Hepatocyte (in vitro differentiated cells): ENCODE data around the gene MUC4. TPM values are rescaled to one million over a fixed set of nuclear protein-coding genes. Genes with fewer than 3 reads are reported as not detected.

Experiments
- DNase-seq: peaks from one replicate; pipeline ENCODE4 v3.0.0-alpha.2; 2016; ENCODE audit warnings: low spot score
- H2AFZ ChIP-seq: fragments of 200-600 bp; sonication (generic); 2 replicates; pipeline ENCODE4 v1.6.0; 2016; ENCODE audit warnings: antibody characterized with exemption, mild to moderate bottlenecking
- H3K27ac ChIP-seq: fragments of 200-600 bp; sonication (generic); 2 replicates; pipeline ENCODE4 v1.5.1; 2016; ENCODE audit warnings: mild to moderate bottlenecking
- H3K27me3 ChIP-seq: fragments of 200-600 bp; sonication (generic); 2 replicates; pipeline ENCODE4 v1.6.1; 2016
- H3K36me3 ChIP-seq: fragments of 200-600 bp; sonication (generic); replicated peaks from 2 replicates; pipeline ENCODE4 v1.5.1; 2016; ENCODE audit warnings: low read depth; ENCODE audit not compliant: insufficient read depth
- H3K4me1 ChIP-seq: fragments of 200-600 bp; sonication (generic); 2 replicates; pipeline ENCODE4 v1.5.1; 2016; ENCODE audit warnings: mild to moderate bottlenecking, moderate library complexity; ENCODE audit not compliant: insufficient read depth
- H3K4me2 ChIP-seq: fragments of 200-600 bp; sonication (generic); 2 replicates; pipeline ENCODE4 v1.6.0; 2016
- H3K4me3 ChIP-seq: fragments of 200-600 bp; sonication (generic); 2 replicates; pipeline ENCODE4 v1.5.1; 2016; ENCODE audit warnings: mild to moderate bottlenecking
- H3K79me2 ChIP-seq: fragments of 200-600 bp; sonication (generic); 2 replicates; pipeline ENCODE4 v1.6.0; 2017; ENCODE audit warnings: mild to moderate bottlenecking
- H3K9me2 ChIP-seq: fragments of 200-600 bp; sonication (generic); replicated peaks from 2 replicates; pipeline ENCODE4 v1.6.0; 2017; ENCODE audit warnings: mild to moderate bottlenecking; ENCODE audit not compliant: insufficient read depth
- H3K9me3 ChIP-seq: fragments of 200-600 bp; sonication (generic); 2 replicates; pipeline ENCODE4 v1.5.1; 2016; ENCODE audit warnings: low read depth, mild to moderate bottlenecking
- H4K20me1 ChIP-seq: fragments of 200-600 bp; sonication (generic); 2 replicates; pipeline ENCODE4 v1.6.0; 2016; ENCODE audit warnings: mild to moderate bottlenecking; ENCODE audit not compliant: insufficient read depth, poor library complexity, severe bottlenecking
- CTCF ChIP-seq: fragments of 200-600 bp; sonication (generic); IDR thresholded peaks from 2 replicates; pipeline ENCODE4 v1.5.1; 2016; ENCODE audit warnings: antibody characterized with exemption, mild to moderate bottlenecking; ENCODE audit not compliant: poor library complexity
- EZH2 ChIP-seq: fragments of 200-600 bp; sonication (generic); IDR thresholded peaks from 2 replicates; pipeline ENCODE4 v1.6.1; 2016; ENCODE audit warnings: antibody characterized with exemption, mild to moderate bottlenecking, borderline replicate concordance
- EZH2phosphoT487 ChIP-seq: fragments of 200-600 bp; sonication (generic); IDR thresholded peaks from one replicate; pipeline ENCODE4 v1.6.1; 2018; ENCODE audit warnings: antibody characterized with exemption, mild to moderate bottlenecking, low read depth, moderate library complexity; ENCODE audit not compliant: unreplicated experiment, severe bottlenecking
- WGBS: methylation state at CpG from one replicate; pipeline ENCODE4 v1.1.6; 2016; ENCODE audit warnings: low lambda C conversion rate; ENCODE audit errors: missing lambda C conversion rate; 5-methylcytosine and 5-hydroxymethylcytosine counted together
- polyA plus RNA-seq: library from polyadenylated mRNA; unstranded; fragments of >200 nt; fragmentation: Nextera tagmentation; extraction: Ambion mirVana; gene quantifications from 2 replicates; pipeline ENCODE4 v1.2.1, GENCODE V29; 2016
- total RNA-seq: library from RNA; depleted of rRNA; stranded (reverse); fragments of >200 nt; gene quantifications from 2 replicates; pipeline ENCODE4 v1.2.3, GENCODE V29; 2014

Gene MUC4
- total and polyA plus RNA-seq, 2 experiments from 2014 or later: 0.89 to 1.7 TPM

- no peak overlapping the region for H3K4me3 ChIP-seq
- no peaks in the 10 kb centered on the region for H3K27me3 ChIP-seq
- H4K20me1 ChIP-seq: no peaks in the 10 kb centered on the region
- 84% methylated on average over 5 of the region's 5 CpGs for WGBS
- no peak for TF ChIP-seq CTCF
- H3K4me1 ChIP-seq: no peaks in the 10 kb centered on the region
- H3K9me3 ChIP-seq: no peaks in the 10 kb centered on the region
- no peak overlapping the region for H2AFZ ChIP-seq
- H3K79me2 ChIP-seq: no peaks in the 10 kb centered on the region
- H3K27ac ChIP-seq: no peak overlapping the region
- no peaks in the 10 kb centered on the region for H3K36me3 ChIP-seq
- no peak for DNase-seq
- H3K4me2 ChIP-seq: no peak overlapping the region
- no peaks in the 10 kb centered on the region for H3K9me2 ChIP-seq
These were observed 27.0 kb upstream of the MUC4 start for GRCh38 chr3:195838714-195839113.

- H4K20me1 ChIP-seq: no peaks in the 10 kb centered on the region
- 86% methylated on average over 14 of the region's 14 CpGs for WGBS
- no peaks in the 10 kb centered on the region for H3K9me2 ChIP-seq
- H3K4me1 ChIP-seq: no peaks in the 10 kb centered on the region
- H3K9me3 ChIP-seq: no peaks in the 10 kb centered on the region
- no peak overlapping the region for H2AFZ ChIP-seq
- no peaks in the 10 kb centered on the region for H3K27me3 ChIP-seq
- H3K36me3 ChIP-seq: no peaks in the 10 kb centered on the region
- H3K4me2 ChIP-seq: no peak overlapping the region
- H3K79me2 ChIP-seq: no peaks in the 10 kb centered on the region
- TF ChIP-seq EZH2 (no peak), EZH2phosphoT487 (no peak), CTCF (no peak)
- H3K27ac ChIP-seq: no peak overlapping the region
- no peak for DNase-seq
- H3K4me3 ChIP-seq: no peak overlapping the region
These were observed 24.9 kb upstream of the MUC4 start for GRCh38 chr3:195836476-195837135.

- Histone ChIP-seq H3K36me3 (no peaks in the 10 kb centered on the region), H3K27ac (no peak overlapping the region), H2AFZ (no peak overlapping the region), H3K27me3 (no peaks in the 10 kb centered on the region), H3K4me3 (no peak overlapping the region), H4K20me1 (no peaks in the 10 kb centered on the region), H3K79me2 (no peaks in the 10 kb centered on the region), H3K9me3 (no peaks in the 10 kb centered on the region), H3K4me2 (no peak overlapping the region), H3K9me2 (no peaks in the 10 kb centered on the region), H3K4me1 (no peaks in the 10 kb centered on the region)
- TF ChIP-seq EZH2phosphoT487 (no peak), CTCF (no peak), EZH2 (no peak)
- WGBS: 86% methylated on average over 14 of the region's 14 CpGs
- no peak for DNase-seq
These were observed 24.1 kb upstream of the MUC4 start for GRCh38 chr3:195835791-195836190.
